GM19025 (cell line): ENCODE data around the gene CDC14B.

Experiments used
- ATAC-seq: cut with Tn5 transposase; IDR thresholded peaks from one replicate; pipeline ENCODE4 v1.9.1; 2021; ENCODE audit warnings: mild to moderate bottlenecking, low read depth, moderate library complexity; ENCODE audit not compliant: unreplicated experiment

CDC14B gene

GRCh38 chr9:96457266-96457665 lies 162.4 kb downstream of the CDC14B start:
- no peak for ATAC-seq

DNA sequence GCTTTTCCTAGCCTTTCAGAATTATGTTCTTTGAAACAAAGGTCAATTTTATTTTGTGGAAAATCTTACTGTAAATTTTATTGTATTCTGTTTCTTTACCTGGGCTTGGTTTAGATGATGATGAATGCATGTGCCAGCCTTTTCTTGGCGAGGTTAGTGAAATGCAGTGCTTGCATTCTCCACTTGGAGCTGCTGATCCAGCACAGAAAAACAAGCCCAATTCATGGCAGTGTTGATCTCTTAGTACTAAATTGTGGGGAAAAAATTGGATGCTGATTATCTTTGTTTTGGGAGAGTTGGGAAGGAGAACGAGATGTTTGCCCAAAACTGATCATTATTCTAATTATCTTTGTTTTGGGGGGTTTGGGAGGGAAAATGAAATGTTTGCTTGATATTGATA lies 166.0 kb downstream of the CDC14B start:
- no peak for ATAC-seq

DNA sequence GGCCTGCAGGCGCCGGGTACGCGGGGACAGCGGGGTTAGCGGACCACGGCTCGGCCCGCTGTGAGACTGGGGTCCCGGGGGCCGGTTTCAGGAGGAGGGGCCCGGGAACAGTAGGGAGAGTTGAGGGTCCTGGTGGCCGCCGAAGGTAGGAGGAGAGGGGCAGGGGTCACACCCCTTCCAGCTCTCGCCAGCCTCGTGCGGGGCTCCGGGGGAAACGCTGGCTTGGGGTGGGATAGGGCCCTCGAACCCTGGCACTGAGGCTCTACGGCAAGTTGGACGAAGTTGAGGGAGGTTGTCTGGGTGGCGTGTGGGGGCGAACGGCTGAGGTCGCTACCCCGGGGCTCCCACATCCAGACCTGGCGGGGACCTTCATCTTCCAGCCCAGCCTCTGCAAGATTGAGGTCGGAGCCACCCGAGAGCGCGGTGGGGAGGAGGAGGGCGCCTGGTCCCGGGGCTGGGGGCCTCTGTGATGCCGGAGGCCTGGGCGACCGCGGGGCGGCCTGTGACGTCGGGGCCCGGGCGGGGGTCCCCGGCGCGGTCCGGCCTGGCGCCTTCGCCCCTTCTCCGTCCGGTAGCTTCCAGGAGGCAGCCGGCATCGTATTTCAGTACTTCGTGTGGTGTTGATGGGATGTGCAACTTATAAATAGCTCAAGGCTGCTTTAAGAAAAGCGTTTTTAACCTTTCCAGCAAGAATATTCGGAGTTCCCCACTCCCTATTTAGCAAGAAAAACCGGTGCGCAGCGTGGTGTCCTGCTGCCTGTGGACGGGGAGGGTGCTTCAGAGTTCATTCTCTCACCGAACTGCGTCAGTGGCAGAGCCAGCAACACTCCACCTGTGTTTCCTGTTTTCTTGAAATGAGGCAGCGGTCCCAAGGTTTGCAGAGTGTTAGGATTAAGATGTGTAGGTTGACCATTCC lies 168.8 kb downstream of the CDC14B start:
- no peak for ATAC-seq
